GM23338 (cell line): ENCODE measurements around the gene PTPRO. TPM values are rescaled to one million over a fixed set of nuclear protein-coding genes. Genes with fewer than 3 reads are reported as not detected.

Experiments
- ATAC-seq: fragments of 200-7000 bp; cut with Tn5 transposase; 3 replicates; pipeline ENCODE4 v1.9.1; 2020
- DNase-seq: peaks from one replicate; pipeline ENCODE4 v3.0.0-alpha.2; 2015; ENCODE audit warnings: low spot score
- H2AFZ ChIP-seq: fragments of 200-600 bp; sonication (generic); 2 replicates; pipeline ENCODE4 v1.8.0; 2016; ENCODE audit warnings: antibody characterized with exemption, mild to moderate bottlenecking, moderate library complexity
- H3F3A ChIP-seq: fragments of 200-600 bp; sonication (generic); replicated peaks from 2 replicates; pipeline ENCODE4 v1.8.0; 2017; ENCODE audit warnings: antibody characterized with exemption, mixed run types, low read depth
- H3K27ac ChIP-seq: fragments of 200-600 bp; sonication (generic); 2 replicates; pipeline ENCODE4 v1.6.1; 2016; ENCODE audit warnings: low read depth
- H3K27me3 ChIP-seq: fragments of 200-600 bp; sonication (generic); 2 replicates; pipeline ENCODE4 v1.8.0; 2016; ENCODE audit warnings: mild to moderate bottlenecking, mixed run types, moderate library complexity; ENCODE audit not compliant: insufficient read depth
- H3K36me3 ChIP-seq: fragments of 200-600 bp; sonication (generic); 2 replicates; pipeline ENCODE4 v1.8.0; 2016; ENCODE audit warnings: mild to moderate bottlenecking; ENCODE audit not compliant: insufficient read depth
- H3K4me1 ChIP-seq: fragments of 200-600 bp; sonication (generic); 2 replicates; pipeline ENCODE4 v1.8.0; 2016; ENCODE audit warnings: mild to moderate bottlenecking, moderate library complexity; ENCODE audit not compliant: insufficient read depth
- H3K4me2 ChIP-seq: fragments of 200-600 bp; sonication (generic); 2 replicates; pipeline ENCODE4 v1.7.1; 2017; ENCODE audit warnings: mixed run types
- H3K4me3 ChIP-seq: fragments of 200-600 bp; sonication (generic); 2 replicates; pipeline ENCODE4 v1.6.1; 2016; ENCODE audit warnings: mixed run types
- H3K79me2 ChIP-seq: fragments of 200-600 bp; sonication (generic); replicated peaks from 2 replicates; pipeline ENCODE4 v1.8.0; 2017; ENCODE audit warnings: mild to moderate bottlenecking; ENCODE audit not compliant: insufficient read depth
- H3K9me2 ChIP-seq: fragments of 200-600 bp; sonication (generic); 2 replicates; pipeline ENCODE4 v1.8.0; 2017; ENCODE audit not compliant: insufficient read depth
- H4K20me1 ChIP-seq: fragments of 200-600 bp; sonication (generic); replicated peaks from 2 replicates; pipeline ENCODE4 v1.8.0; 2017; ENCODE audit warnings: mild to moderate bottlenecking; ENCODE audit not compliant: insufficient read depth
- H3K27ac Mint-ChIP-seq: 2 replicates; pipeline ENCODE4 v1.8.0; 2020; ENCODE audit warnings: inconsistent platforms, mild to moderate bottlenecking, moderate library complexity, mixed read lengths
- H3K27me3 Mint-ChIP-seq: 3 replicates; pipeline ENCODE4 v1.8.0; 2022; ENCODE audit warnings: low read depth, mild to moderate bottlenecking, moderate library complexity, mixed read lengths, inconsistent platforms; ENCODE audit not compliant: insufficient read depth, poor library complexity
- H3K36me3 Mint-ChIP-seq: 3 replicates; pipeline ENCODE4 v1.8.0; 2021; ENCODE audit warnings: low read depth, mild to moderate bottlenecking, inconsistent platforms, moderate library complexity, mixed read lengths
- H3K4me1 Mint-ChIP-seq: 3 replicates; pipeline ENCODE4 v1.8.0; 2020; ENCODE audit warnings: mild to moderate bottlenecking, inconsistent platforms, mixed read lengths
- H3K4me3 Mint-ChIP-seq: 3 replicates; pipeline ENCODE4 v1.8.0; 2021; ENCODE audit warnings: moderate library complexity, mild to moderate bottlenecking, inconsistent platforms, mixed read lengths
- H3K9me3 Mint-ChIP-seq: 3 replicates; pipeline ENCODE4 v1.8.0; 2020; ENCODE audit warnings: moderate library complexity, mild to moderate bottlenecking, inconsistent platforms, mixed read lengths
- CREB1 ChIP-seq: fragments of 250-450 bp; sonication (Bioruptor Pico); IDR thresholded peaks from 2 replicates; pipeline ENCODE4 v1.5.0; 2020; ENCODE audit warnings: low read depth, mild to moderate bottlenecking, moderate library complexity
- EZH2 ChIP-seq: fragments of 200-600 bp; sonication (generic); IDR thresholded peaks from one replicate; pipeline ENCODE4 v1.8.0; 2017; ENCODE audit warnings: antibody characterized with exemption, mild to moderate bottlenecking, low read depth; ENCODE audit not compliant: unreplicated experiment
- EZH2phosphoT487 ChIP-seq: fragments of 200-600 bp; sonication (generic); IDR thresholded peaks from one replicate; pipeline ENCODE4 v1.8.1; 2018; ENCODE audit warnings: antibody characterized with exemption; ENCODE audit not compliant: unreplicated experiment
- JUNB ChIP-seq: IDR thresholded peaks from one replicate; pipeline ENCODE4 v1.6.1; 2016; ENCODE audit warnings: antibody characterized with exemption; ENCODE audit not compliant: unreplicated experiment
- NANOG ChIP-seq: IDR thresholded peaks from 2 replicates; pipeline ENCODE4 v1.6.1; 2016; ENCODE audit warnings: antibody characterized with exemption, borderline replicate concordance
- POLR2AphosphoS5 ChIP-seq: IDR thresholded peaks from 2 replicates; pipeline ENCODE4 v1.6.1; 2016; ENCODE audit warnings: antibody characterized with exemption, low read depth
- REST ChIP-seq: IDR thresholded peaks from one replicate; pipeline ENCODE4 v1.6.1; 2018; ENCODE audit warnings: antibody characterized with exemption; ENCODE audit not compliant: unreplicated experiment
- STAT1 ChIP-seq: IDR thresholded peaks from one replicate; pipeline ENCODE4 v1.6.1; 2016; ENCODE audit warnings: antibody characterized with exemption; ENCODE audit not compliant: unreplicated experiment
- ZNF114 ChIP-seq: fragments of 250-450 bp; sonication (Bioruptor Pico); IDR thresholded peaks from 2 replicates; pipeline ENCODE4 v1.5.0; 2020; ENCODE audit warnings: mild to moderate bottlenecking, moderate library complexity
- ZNF331 ChIP-seq: fragments of 250-450 bp; sonication (Bioruptor Pico); IDR thresholded peaks from 2 replicates; pipeline ENCODE4 v1.5.0; 2020; ENCODE audit warnings: low read depth, mild to moderate bottlenecking, moderate library complexity
- ZNF462 ChIP-seq: fragments of 250-450 bp; sonication (Bioruptor Pico); IDR thresholded peaks from 2 replicates; pipeline ENCODE4 v1.5.0; 2020; ENCODE audit warnings: mild to moderate bottlenecking, moderate library complexity
- polyA plus RNA-seq: library from polyadenylated mRNA; unstranded; fragments of >200 nt; fragmentation: Nextera tagmentation; extraction: Ambion mirVana; gene quantifications from 2 replicates; pipeline ENCODE4 v1.2.1, GENCODE V29; 2016
- total RNA-seq: library from RNA; depleted of rRNA; stranded (reverse); fragments of >200 nt; shearing (Covaris generic); gene quantifications from 2 replicates; pipeline ENCODE4 v1.2.3, GENCODE V29; 2014
- TF ChIP-seq, protein P1 (sequence below), 2 experiments: fragments of 200-600 bp in 1 of 2; sonication (generic) in 1 of 2; conservative IDR thresholded peaks; 2 replicates each; pipeline versions ENCODE4 v1.5.1 to v1.6.1; 2016 to 2017; ENCODE audit warnings: antibody characterized with exemption in 2 of 2, low read depth in 2 of 2, mild to moderate bottlenecking in 2 of 2, moderate library complexity in 1 of 2
- TF ChIP-seq, protein P2 (sequence below): IDR thresholded peaks from 2 replicates; pipeline ENCODE4 v1.6.1; 2016; ENCODE audit warnings: antibody characterized with exemption

The PTPRO gene
- total and polyA plus RNA-seq, 2 experiments from 2014 or later = 1.4 to 1.5 TPM

- TF ChIP-seq REST = no peak
These were observed 28.3 kb downstream of the PTPRO start (continued) for GRCh38 chr12:15350643-15351042.

- DNase-seq = no peak
- Histone ChIP-seq H3K4me3 (no peak overlapping the region), H3F3A (no peaks in the 10 kb centered on the region), H2AFZ (no peak overlapping the region), H3K27me3 (no peaks in the 10 kb centered on the region), H4K20me1 (no peaks in the 10 kb centered on the region), H3K4me1 (no peaks in the 10 kb centered on the region), H3K9me2 (no peaks in the 10 kb centered on the region), H3K27ac (no peak overlapping the region), H3K4me2 (no peak overlapping the region), H3K36me3 (no peaks in the 10 kb centered on the region), H3K79me2 (no peaks in the 10 kb centered on the region)
- H3K4me3 Mint-ChIP-seq = no peak overlapping the region
- H3K36me3 Mint-ChIP-seq = no peaks in the 10 kb centered on the region
- ATAC-seq = no peak
- H3K4me1 Mint-ChIP-seq = no peaks in the 10 kb centered on the region
- no peak overlapping the region for H3K27ac Mint-ChIP-seq
- no peaks in the 10 kb centered on the region for H3K9me3 Mint-ChIP-seq
- H3K27me3 Mint-ChIP-seq = no peaks in the 10 kb centered on the region
- TF ChIP-seq, protein P1, sequence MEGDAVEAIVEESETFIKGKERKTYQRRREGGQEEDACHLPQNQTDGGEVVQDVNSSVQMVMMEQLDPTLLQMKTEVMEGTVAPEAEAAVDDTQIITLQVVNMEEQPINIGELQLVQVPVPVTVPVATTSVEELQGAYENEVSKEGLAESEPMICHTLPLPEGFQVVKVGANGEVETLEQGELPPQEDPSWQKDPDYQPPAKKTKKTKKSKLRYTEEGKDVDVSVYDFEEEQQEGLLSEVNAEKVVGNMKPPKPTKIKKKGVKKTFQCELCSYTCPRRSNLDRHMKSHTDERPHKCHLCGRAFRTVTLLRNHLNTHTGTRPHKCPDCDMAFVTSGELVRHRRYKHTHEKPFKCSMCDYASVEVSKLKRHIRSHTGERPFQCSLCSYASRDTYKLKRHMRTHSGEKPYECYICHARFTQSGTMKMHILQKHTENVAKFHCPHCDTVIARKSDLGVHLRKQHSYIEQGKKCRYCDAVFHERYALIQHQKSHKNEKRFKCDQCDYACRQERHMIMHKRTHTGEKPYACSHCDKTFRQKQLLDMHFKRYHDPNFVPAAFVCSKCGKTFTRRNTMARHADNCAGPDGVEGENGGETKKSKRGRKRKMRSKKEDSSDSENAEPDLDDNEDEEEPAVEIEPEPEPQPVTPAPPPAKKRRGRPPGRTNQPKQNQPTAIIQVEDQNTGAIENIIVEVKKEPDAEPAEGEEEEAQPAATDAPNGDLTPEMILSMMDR (conservative IDR thresholded peaks at IDR 0.05; ENCODE audit: low read depth in 2 of 2) = no peak
- TF ChIP-seq JUNB (no peak), ZNF462 (no peak), ZNF331 (CRISPR knock-in tag) (no peak), ZNF114 (CRISPR knock-in tag) (no peak), CREB1 (CRISPR knock-in tag) (no peak), EZH2phosphoT487 (no peak), NANOG (no peak), POLR2AphosphoS5 (no peak), STAT1 (no peak), EZH2 (no peak)
- TF ChIP-seq, protein P2, sequence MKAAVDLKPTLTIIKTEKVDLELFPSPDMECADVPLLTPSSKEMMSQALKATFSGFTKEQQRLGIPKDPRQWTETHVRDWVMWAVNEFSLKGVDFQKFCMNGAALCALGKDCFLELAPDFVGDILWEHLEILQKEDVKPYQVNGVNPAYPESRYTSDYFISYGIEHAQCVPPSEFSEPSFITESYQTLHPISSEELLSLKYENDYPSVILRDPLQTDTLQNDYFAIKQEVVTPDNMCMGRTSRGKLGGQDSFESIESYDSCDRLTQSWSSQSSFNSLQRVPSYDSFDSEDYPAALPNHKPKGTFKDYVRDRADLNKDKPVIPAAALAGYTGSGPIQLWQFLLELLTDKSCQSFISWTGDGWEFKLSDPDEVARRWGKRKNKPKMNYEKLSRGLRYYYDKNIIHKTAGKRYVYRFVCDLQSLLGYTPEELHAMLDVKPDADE = no peak
These were observed 33.5 kb downstream of the PTPRO start for GRCh38 chr12:15355766-15356165.
